GM23248 (cell line): Measurements from ENCODE around the gene NEUROG1. TPM values are rescaled to one million over a fixed set of nuclear protein-coding genes. Genes with fewer than 3 reads are reported as not detected.
A peak's percentile ranks its signal among the peaks of the same experiment; 100 is the strongest.

Source experiments
- DNase-seq: peaks from one replicate; pipeline ENCODE4 v3.0.0-alpha.2; 2015
- H2AFZ ChIP-seq: fragments of 200-600 bp; sonication (generic); 2 replicates; pipeline ENCODE4 v1.6.1; 2016; ENCODE audit warnings: antibody characterized with exemption
- H3F3A ChIP-seq: fragments of 200-600 bp; sonication (generic); 2 replicates; pipeline ENCODE4 v1.6.1; 2016; ENCODE audit warnings: mild to moderate bottlenecking, antibody characterized with exemption, mixed run types; ENCODE audit not compliant: insufficient read depth
- H3K27ac ChIP-seq: fragments of 200-600 bp; sonication (generic); 2 replicates; pipeline ENCODE4 v1.5.1; 2016; ENCODE audit warnings: mild to moderate bottlenecking
- H3K27me3 ChIP-seq: fragments of 200-600 bp; sonication (generic); replicated peaks from 2 replicates; pipeline ENCODE4 v1.6.1; 2016; ENCODE audit warnings: mild to moderate bottlenecking; ENCODE audit not compliant: insufficient read depth
- H3K36me3 ChIP-seq: fragments of 200-600 bp; sonication (generic); 2 replicates; pipeline ENCODE4 v1.6.1; 2016; ENCODE audit warnings: low read depth, mild to moderate bottlenecking
- H3K4me1 ChIP-seq: fragments of 200-600 bp; sonication (generic); 2 replicates; pipeline ENCODE4 v1.6.1; 2016; ENCODE audit warnings: mild to moderate bottlenecking; ENCODE audit not compliant: insufficient read depth
- H3K4me2 ChIP-seq: fragments of 200-600 bp; sonication (generic); one replicate; pipeline ENCODE4 v1.6.1; 2016; ENCODE audit warnings: mild to moderate bottlenecking; ENCODE audit not compliant: unreplicated experiment
- H3K4me3 ChIP-seq: fragments of 200-600 bp; sonication (generic); 2 replicates; pipeline ENCODE4 v1.5.1; 2016; ENCODE audit warnings: mild to moderate bottlenecking
- H3K79me2 ChIP-seq: fragments of 200-600 bp; sonication (generic); 2 replicates; pipeline ENCODE4 v1.6.1; 2016; ENCODE audit warnings: mild to moderate bottlenecking; ENCODE audit not compliant: insufficient read depth
- H3K9ac ChIP-seq: fragments of 200-600 bp; sonication (generic); 2 replicates; pipeline ENCODE4 v1.6.1; 2016; ENCODE audit warnings: mild to moderate bottlenecking
- H3K9me2 ChIP-seq: fragments of 200-600 bp; sonication (generic); 2 replicates; pipeline ENCODE4 v1.6.1; 2016; ENCODE audit warnings: mixed run types, mild to moderate bottlenecking, moderate library complexity; ENCODE audit not compliant: insufficient read depth
- H3K9me3 ChIP-seq: fragments of 200-600 bp; sonication (generic); one replicate; pipeline ENCODE4 v1.6.1; 2017; ENCODE audit warnings: low read depth
- H4K20me1 ChIP-seq: fragments of 200-600 bp; sonication (generic); 2 replicates; pipeline ENCODE4 v1.6.0; 2016; ENCODE audit not compliant: insufficient read depth
- EZH2 ChIP-seq: fragments of 200-600 bp; sonication (generic); IDR thresholded peaks from 2 replicates; pipeline ENCODE4 v1.6.1; 2018; ENCODE audit warnings: antibody characterized with exemption, mild to moderate bottlenecking; ENCODE audit not compliant: insufficient read depth, poor library complexity, severe bottlenecking
- EZH2phosphoT487 ChIP-seq: fragments of 200-600 bp; sonication (generic); IDR thresholded peaks from 2 replicates; pipeline ENCODE4 v1.6.1; 2018; ENCODE audit warnings: antibody characterized with exemption, moderate library complexity, mild to moderate bottlenecking, low read depth; ENCODE audit not compliant: insufficient read depth
- WGBS, 2 experiments: methylation state at CpG; one replicate each; pipeline ENCODE4 v1.1.6; 2015 to 2017; ENCODE audit warnings: low lambda C conversion rate in 2 of 2, low coverage in 1 of 2; ENCODE audit errors: missing lambda C conversion rate in 2 of 2; 5-methylcytosine and 5-hydroxymethylcytosine counted together
- in situ Hi-C: fragments of 300-500 bp; cut with MboI; formaldehyde crosslinking; loops from 2 replicates; pipeline ENCODE4 v1.15.0; 2020
- polyA plus RNA-seq: library from polyadenylated mRNA; unstranded; fragments of >200 nt; fragmentation: Nextera tagmentation; extraction: Ambion mirVana; gene quantifications from 2 replicates; pipeline ENCODE4 v1.2.1, GENCODE V29; 2016
- total RNA-seq: library from RNA; depleted of rRNA; stranded (reverse); fragments of >200 nt; shearing (Covaris generic); gene quantifications from 2 replicates; pipeline ENCODE4 v1.2.3, GENCODE V29; 2014; rRNA removed

Gene NEUROG1
- total RNA-seq (not detected in 2 replicates), polyA plus RNA-seq (not detected in 2 replicates)

- H3K9me2 ChIP-seq: no peaks in the 10 kb centered on the region
- no peak for DNase-seq
- H3K4me1 ChIP-seq: no peaks in the 10 kb centered on the region
- no peaks in the 10 kb centered on the region for H4K20me1 ChIP-seq
- no peak within 1 kb of the TSS for H2AFZ ChIP-seq
- H3K9me3 ChIP-seq: no peaks in the 10 kb centered on the region
- H3K79me2 ChIP-seq: no peaks in the 10 kb centered on the region
- no peak within 1 kb of the TSS for H3K27ac ChIP-seq
- no peaks in the 10 kb centered on the region for H3F3A ChIP-seq
- no peaks in the 10 kb centered on the region for H3K36me3 ChIP-seq
- WGBS, 2 experiments: 3 to 4% methylated on average over 68 of the region's 74 CpGs
- no peak within 1 kb of the TSS for H3K4me2 ChIP-seq
- in situ Hi-C loops: no loop called here
- H3K4me3 ChIP-seq: no peak within 1 kb of the TSS
- peaks cover 81% of the 10 kb centered on the region for H3K27me3 ChIP-seq
- TF ChIP-seq EZH2 (peak; percentile 64), EZH2phosphoT487 (peak; percentile 74)
- H3K9ac ChIP-seq: no peak within 1 kb of the TSS
Measured at GRCh38 chr5:135535820-135536801, at the start of gene NEUROG1. TSS of gene NEUROG1 (minus strand) at chr5:135535964. CDS start at chr5:135535690, 274 bp downstream.

- Histone ChIP-seq H3K9me2 (no peaks in the 10 kb centered on the region), H3K36me3 (no peaks in the 10 kb centered on the region), H3F3A (no peaks in the 10 kb centered on the region), H3K4me1 (no peaks in the 10 kb centered on the region), H2AFZ (no peak overlapping the region), H3K27ac (no peak overlapping the region), H3K9ac (no peak overlapping the region), H3K4me2 (no peak overlapping the region), H3K27me3 (peaks cover 82% of the 10 kb centered on the region), H4K20me1 (no peaks in the 10 kb centered on the region), H3K9me3 (no peaks in the 10 kb centered on the region), H3K79me2 (no peaks in the 10 kb centered on the region), H3K4me3 (no peak overlapping the region)
- TF ChIP-seq EZH2phosphoT487: no peak
- TF ChIP-seq EZH2: no peak
- DNase-seq: no peak
- 76 to 90% methylated on average over 6 of the region's 6 CpGs for WGBS, 2 experiments
- in situ Hi-C loops: no loop called here
Measured at GRCh38 chr5:135584918-135585317, 49.2 kb upstream of the NEUROG1 start.

GRCh38 chr5:135584276-135584675 is 48.5 kb upstream of the NEUROG1 start:
- DNase-seq: no peak
- H3K4me1 ChIP-seq: no peaks in the 10 kb centered on the region
- peaks cover 85% of the 10 kb centered on the region for H3K27me3 ChIP-seq
- no peak overlapping the region for H3K4me3 ChIP-seq
- H3K9me3 ChIP-seq: no peaks in the 10 kb centered on the region
- no peaks in the 10 kb centered on the region for H4K20me1 ChIP-seq
- H3F3A ChIP-seq: no peaks in the 10 kb centered on the region
- H3K36me3 ChIP-seq: no peaks in the 10 kb centered on the region
- WGBS, 2 experiments: 25 to 27% methylated on average over 2 of the region's 2 CpGs
- H3K27ac ChIP-seq: no peak overlapping the region
- TF ChIP-seq EZH2 (no peak), EZH2phosphoT487 (no peak)
- H3K9me2 ChIP-seq: no peaks in the 10 kb centered on the region
- no peak overlapping the region for H3K9ac ChIP-seq
- H3K79me2 ChIP-seq: no peaks in the 10 kb centered on the region
- in situ Hi-C loops: no loop called here
- H3K4me2 ChIP-seq: no peak overlapping the region
- H2AFZ ChIP-seq: no peak overlapping the region

GRCh38 chr5:135582099-135582781 is 46.5 kb upstream of the NEUROG1 start:
- no peaks in the 10 kb centered on the region for H3K79me2 ChIP-seq
- no peak overlapping the region for H3K27ac ChIP-seq
- no peaks in the 10 kb centered on the region for H3K36me3 ChIP-seq
- DNase-seq: no peak
- no peak overlapping the region for H3K4me2 ChIP-seq
- TF ChIP-seq EZH2phosphoT487 (no peak), EZH2 (no peak)
- H3K9ac ChIP-seq: no peak overlapping the region
- in situ Hi-C loops: no loop called here
- H3K4me1 ChIP-seq: peaks cover under 1% of the 10 kb centered on the region; the same call in 1 of the 2 replicates
- no peak overlapping the region for H2AFZ ChIP-seq
- H3K9me2 ChIP-seq: no peaks in the 10 kb centered on the region
- H3K9me3 ChIP-seq: no peaks in the 10 kb centered on the region
- H3K4me3 ChIP-seq: no peak overlapping the region
- H3F3A ChIP-seq: no peaks in the 10 kb centered on the region
- peaks cover 70% of the 10 kb centered on the region for H3K27me3 ChIP-seq
- 44 to 58% methylated on average over 6 of the region's 6 CpGs for WGBS, 2 experiments
- no peaks in the 10 kb centered on the region for H4K20me1 ChIP-seq
